Renal cortical epithelial cell (primary cell): ENCODE measurements around the gene DYNC2H1. TPM values are rescaled to one million over a fixed set of nuclear protein-coding genes. Genes with fewer than 3 reads are reported as not detected.
"Not testable (repeated sequence)": the region's sequence is repeated elsewhere in the genome, so short reads cannot be mapped to it uniquely, and the experiment has no call there.

Experiments used
- DNase-seq: peaks from one replicate; pipeline ENCODE4 v3.0.0-alpha.2; 2011; ENCODE audit warnings: low read depth
- total RNA-seq: library from RNA; depleted of rRNA; stranded (reverse); fragments of >200 nt; gene quantifications from 2 replicates; pipeline ENCODE4 v1.2.3, GENCODE V29; 2014

Gene DYNC2H1
- total RNA-seq, 1 donor from 2014 or later, result 43.2 TPM

GRCh38 chr11:103367650-103368049 is 258.4 kb downstream of the DYNC2H1 start:
- DNase-seq, result no peak

GRCh38 chr11:103368145-103368544 is 258.9 kb downstream of the DYNC2H1 start:
- DNase-seq, result no peak

GRCh38 chr11:103370076-103370475 is 260.9 kb downstream of the DYNC2H1 start:
- no peak for DNase-seq

DNA sequence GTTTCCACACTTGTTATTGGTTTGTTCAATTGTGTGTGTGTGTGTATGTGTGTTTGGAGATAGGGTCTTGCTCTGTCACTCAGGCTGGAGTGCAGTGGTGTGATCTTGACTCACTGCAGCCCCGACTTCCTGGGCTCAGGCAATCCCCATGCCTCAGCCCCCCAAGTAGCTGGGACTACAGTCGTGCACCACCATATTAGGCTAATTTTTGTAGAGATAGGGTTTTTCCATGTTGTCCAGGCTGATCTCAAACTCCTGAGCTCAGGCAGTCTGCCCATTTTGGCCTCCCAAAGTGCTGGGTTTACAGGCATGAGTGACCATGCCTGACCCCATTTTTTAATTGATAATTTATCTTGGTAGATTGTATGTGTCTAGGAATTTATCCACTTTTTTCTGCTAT is 263.7 kb downstream of the DYNC2H1 start:
- DNase-seq, result no peak

DNA sequence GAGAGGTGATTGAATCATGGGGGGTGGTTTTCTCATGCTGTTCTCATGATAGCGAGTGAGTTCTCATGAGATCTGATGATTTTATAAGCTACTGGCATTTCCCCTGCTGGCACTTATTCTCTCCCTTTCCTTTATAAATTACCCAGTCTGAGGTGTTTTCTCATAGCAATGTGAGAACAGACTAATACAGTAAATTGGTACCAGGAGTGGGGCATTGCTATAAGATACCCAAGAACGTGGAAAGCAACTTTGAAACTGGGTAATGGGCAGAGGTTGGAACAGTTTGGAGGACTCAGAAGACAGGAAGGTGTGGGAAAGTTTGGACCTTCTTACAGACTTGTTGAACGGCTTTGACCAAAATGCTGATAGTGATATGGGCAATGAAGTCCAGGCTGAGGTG is 265.0 kb downstream of the DYNC2H1 start:
- DNase-seq, result not testable (repeated sequence)

DNA sequence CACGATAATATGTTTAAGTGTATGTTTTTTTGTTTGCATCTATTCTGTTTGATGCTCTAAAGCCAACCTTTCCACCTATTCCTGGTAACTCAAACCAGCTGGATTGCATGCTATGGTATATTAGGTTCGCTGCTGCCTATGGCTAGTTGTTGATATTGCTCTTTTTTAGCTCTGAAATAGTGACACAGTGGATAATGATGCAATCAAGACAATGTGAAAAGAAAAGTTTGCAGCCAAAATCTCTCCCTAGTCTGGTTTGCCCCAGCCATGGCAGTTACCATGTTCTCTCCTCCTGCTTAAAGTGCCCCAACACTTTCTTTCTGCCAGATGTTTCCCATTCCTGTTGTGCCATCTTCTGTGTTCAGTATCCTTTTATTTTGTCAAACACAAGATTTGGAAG is 269.7 kb downstream of the DYNC2H1 start:
- DNase-seq, result no peak

DNA sequence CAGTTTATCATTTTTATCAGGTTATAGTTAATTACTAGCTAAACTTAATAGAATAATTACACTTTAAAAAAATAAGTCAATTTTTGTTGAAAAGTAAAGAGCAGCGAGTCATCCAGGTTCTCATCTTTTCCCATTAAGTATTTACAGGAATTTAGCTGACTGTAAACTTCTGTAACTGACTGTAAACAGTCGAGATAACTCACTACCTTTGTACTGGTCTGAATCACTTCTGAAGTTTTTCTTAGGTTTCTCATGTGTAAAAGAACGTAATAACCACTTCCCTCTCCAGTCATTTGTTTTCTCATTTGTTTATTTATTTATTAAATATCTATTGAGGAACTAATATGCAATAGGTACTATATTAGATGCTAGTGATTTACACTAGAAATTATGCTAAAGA is 270.8 kb downstream of the DYNC2H1 start:
- DNase-seq, result peak; percentile 69

DNA sequence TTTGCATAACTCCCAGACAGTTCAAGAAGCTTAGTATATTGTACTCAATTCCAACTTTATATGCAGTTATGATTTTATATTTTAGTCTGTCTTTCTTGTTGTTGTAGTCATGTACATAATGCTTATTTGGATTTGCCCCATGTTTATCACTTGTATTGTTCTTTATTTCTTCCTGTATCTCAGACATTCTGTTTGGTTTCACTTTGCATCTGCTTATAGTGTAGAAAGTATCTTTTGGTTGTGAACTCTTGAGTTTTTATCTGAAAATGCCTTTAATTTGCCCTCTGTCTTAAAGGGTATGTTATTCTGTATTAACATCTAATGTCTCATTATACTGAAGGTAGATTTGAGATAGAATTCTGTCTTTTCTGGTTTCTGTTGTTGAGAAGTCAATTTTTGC is 275.4 kb downstream of the DYNC2H1 start:
- DNase-seq, result peak; percentile 20

DNA sequence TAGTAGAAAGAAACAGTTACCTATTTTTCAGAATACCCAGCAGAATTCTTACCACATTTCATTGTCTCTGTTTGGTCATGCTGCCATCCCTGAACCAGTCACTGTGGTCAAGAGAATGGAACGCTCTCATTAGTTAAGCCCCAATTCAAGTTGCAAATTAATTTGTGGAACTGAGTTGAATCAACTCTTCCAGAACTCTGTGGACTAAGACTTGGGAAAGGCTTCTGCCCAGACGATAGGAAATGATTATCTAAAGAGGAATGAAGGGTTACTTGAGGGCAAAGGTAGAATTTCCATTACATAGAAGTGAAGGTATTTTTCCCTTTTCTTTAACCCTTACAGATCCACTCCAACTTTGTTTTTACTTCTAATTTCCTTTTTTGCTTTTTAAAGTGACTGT is 286.4 kb downstream of the DYNC2H1 start:
- peak; percentile 99 for DNase-seq

DNA sequence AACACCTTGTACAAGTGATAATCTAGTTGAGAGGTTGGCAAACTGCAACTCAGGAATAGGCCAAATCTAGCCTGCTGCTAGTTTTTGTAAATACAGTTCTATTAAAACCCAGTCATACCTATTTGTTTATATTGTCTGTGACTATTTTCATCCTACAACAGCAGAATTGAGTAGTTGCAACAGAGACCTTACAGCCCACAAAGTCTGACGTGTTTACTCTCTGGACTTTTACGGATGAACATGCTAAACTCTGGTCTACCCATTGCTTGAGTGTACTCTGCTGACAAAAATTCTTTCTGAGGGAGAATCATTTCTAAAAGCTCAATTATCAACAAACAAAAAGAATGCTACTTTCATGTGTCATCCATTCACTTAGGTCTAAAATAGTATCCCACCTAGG is 287.0 kb downstream of the DYNC2H1 start:
- DNase-seq, result peak; percentile 75

DNA sequence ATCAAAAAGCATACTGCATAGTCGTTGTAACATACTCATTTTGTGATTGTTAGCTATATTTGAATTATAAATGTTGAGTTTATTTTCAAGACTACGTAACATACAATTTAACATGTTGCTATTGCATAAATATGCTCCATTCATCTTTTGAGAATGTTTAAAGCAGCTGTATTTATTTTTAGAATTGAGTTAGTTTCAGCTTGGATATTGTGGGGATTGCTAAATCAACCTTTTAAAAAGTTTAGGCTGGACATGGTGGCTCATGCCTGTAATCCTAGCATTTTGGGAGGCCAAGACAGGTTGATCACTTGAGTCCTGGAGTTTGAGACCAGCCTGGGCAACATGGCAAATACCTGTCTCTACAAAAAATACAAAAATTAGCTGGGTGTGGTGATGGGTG is 288.1 kb downstream of the DYNC2H1 start:
- no peak for DNase-seq

- no peak for DNase-seq
These were observed 289.6 kb downstream of the DYNC2H1 start for GRCh38 chr11:103398829-103399228.

GRCh38 chr11:103406357-103406756 is 297.1 kb downstream of the DYNC2H1 start:
- peak; percentile 54 for DNase-seq

- DNase-seq, result no peak
These were observed 298.4 kb downstream of the DYNC2H1 start for GRCh38 chr11:103407641-103408040.

GRCh38 chr11:103413266-103413888 is 304.2 kb downstream of the DYNC2H1 start:
- DNase-seq, result no peak

GRCh38 chr11:103418014-103418413 is 308.8 kb downstream of the DYNC2H1 start:
- no peak for DNase-seq

- peak; percentile 47 for DNase-seq
These were observed 311.4 kb downstream of the DYNC2H1 start for GRCh38 chr11:103420593-103420992.

DNA sequence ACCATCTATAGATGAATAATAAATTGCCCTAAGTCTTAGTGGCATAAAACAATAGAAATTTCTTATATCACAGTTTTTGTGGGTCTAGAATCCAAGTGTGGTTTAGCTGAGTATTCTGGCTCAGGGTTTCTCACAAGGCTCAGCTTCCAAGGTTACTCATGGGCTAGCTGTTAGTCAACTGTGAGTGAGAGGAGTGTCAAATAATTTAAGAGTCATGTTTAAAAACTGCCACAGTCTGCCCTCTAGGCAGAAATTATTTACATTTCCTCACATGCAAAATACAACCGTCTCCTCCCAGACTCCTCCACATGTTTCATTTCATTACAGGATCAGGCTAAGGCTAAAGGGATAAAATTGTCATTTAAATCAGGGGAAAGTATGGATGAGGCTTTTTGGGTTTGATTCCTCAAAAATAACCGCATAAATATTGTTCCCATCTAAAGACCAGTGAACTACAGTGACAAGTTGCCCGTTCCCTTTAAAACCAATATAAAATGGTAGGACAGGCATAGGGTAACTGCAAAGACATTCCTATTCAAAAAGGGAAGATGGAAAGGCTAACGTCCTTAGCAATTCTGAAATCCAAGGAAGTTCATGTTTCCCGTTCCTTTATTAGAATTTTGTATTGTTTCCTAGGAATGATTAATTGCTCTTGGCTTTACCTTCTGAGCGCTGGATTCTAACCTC is 324.3 kb downstream of the DYNC2H1 start:
- DNase-seq, result peak; percentile 85

DNA sequence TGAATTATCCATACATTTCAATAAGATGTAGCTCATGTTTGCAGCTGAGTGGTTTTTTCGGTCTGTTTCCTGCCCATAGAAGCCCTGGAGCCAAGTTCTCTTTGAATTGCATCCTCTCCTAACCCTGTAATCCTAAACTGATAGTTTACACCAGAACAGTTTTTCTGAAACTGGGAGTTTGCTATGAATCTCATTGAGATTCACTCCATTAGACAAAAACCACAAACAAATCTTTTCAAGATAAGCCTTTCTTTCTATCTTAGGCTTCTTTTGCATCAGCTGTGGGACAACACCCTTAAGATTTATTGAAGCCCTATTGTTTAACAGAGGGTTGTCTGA is 324.8 kb downstream of the DYNC2H1 start:
- DNase-seq, result no peak

- DNase-seq, result no peak
These were observed 327.0 kb downstream of the DYNC2H1 start for GRCh38 chr11:103436131-103436770.

DNA sequence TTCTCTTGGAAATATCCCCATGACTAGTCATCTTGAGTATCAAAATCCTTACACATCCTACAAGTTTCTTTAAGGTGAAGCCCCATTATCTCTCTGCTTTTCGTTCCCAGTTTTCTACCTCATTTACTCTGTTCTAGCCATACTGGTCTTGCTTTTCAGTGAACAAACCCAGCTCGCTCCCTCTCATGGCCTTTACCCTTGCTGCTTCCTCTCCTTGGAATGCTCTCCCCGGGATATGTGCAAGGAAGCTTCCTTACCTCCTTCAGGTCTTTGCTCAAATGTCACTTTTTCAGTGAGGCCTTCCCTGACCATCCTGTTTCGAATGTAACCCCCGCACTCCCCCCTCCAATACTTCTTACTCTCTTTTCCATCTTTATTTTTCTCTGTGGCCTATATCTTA is 331.8 kb downstream of the DYNC2H1 start:
- DNase-seq, result no peak

DNA sequence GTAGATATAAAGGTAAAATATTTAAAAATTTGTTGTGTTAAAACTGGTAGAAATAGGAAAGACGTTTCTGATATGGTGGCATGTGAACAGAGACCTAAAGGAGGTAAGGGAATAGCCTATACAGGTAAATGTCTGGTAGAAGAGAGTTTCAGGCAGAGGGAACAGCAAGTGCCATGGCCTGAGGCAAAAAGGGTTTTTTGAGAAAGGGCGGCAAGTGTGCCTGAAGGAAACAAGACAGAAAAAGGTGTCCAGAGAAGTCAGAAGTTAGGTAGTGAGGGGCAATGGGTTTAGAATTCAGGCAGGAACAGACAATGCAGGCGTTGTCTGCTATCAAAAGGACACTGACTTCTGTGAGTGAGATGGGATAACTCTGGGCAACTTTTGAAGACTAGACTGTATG is 339.7 kb downstream of the DYNC2H1 start:
- no peak for DNase-seq

DNA sequence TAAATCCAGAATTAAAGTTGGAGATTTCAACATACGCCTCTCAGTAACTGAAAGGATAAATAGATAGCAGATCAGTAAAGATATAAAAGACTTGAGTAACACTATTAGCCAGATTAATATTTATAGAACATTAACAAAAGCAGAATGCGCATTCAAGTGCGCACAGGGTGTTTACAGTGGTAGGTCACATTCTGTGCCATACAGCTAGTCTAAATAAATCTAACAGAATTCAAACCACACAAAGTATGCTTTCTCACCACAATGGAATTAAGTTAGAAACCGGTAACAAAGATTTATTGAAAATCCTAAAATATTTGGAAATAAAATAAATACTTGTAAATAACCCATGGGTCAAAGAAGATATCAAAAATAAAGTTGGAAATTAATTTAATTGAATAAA is 341.0 kb downstream of the DYNC2H1 start:
- no peak for DNase-seq
